OCI-LY7 (cell line): ENCODE data around the gene UBTF. TPM values are rescaled to one million over a fixed set of nuclear protein-coding genes. Genes with fewer than 3 reads are reported as not detected.
A peak's percentile ranks its signal among the peaks of the same experiment; 100 is the strongest.

Experiments used
- BruUV-seq: library from RNA; stranded (reverse); fragments of 400-500 nt; replicated peaks from 2 replicates; lab custom pipeline; 2021; lab: Mats Ljungman, UMichigan
- CTCF ChIA-PET: fragments of 300-600 bp; sonication (Branson Sonifier 250); formaldehyde crosslinking; loops from one replicate; lab custom pipeline; 2022; ENCODE audit warnings: antibody characterized with exemption; ENCODE audit not compliant: unreplicated experiment; lab: Charles Lee
- POLR2A ChIA-PET: fragments of 300-600 bp; sonication (Branson Sonifier 250); formaldehyde crosslinking; loops from one replicate; lab custom pipeline; 2022; ENCODE audit warnings: antibody characterized with exemption; lab: Charles Lee
- DNase-seq: peaks from one replicate; pipeline ENCODE4 v3.0.0-alpha.2; 2015; ENCODE audit warnings: low spot score
- H2AFZ ChIP-seq: fragments of 200-600 bp; sonication (generic), shearing (Covaris generic); 2 replicates; pipeline ENCODE4 v1.6.1; 2014; ENCODE audit warnings: mild to moderate bottlenecking, antibody characterized with exemption, low read length, moderate library complexity
- H3K27ac ChIP-seq: fragments of 200-600 bp; sonication (generic); 2 replicates; pipeline ENCODE4 v1.5.1; 2014; ENCODE audit warnings: mixed run types, low read depth, mild to moderate bottlenecking, moderate library complexity, low read length, inconsistent platforms; ENCODE audit not compliant: poor library complexity, severe bottlenecking
- H3K36me3 ChIP-seq: fragments of 200-600 bp; sonication (generic); 2 replicates; pipeline ENCODE4 v1.6.1; 2014; ENCODE audit warnings: mild to moderate bottlenecking, antibody characterized with exemption, low read length, moderate library complexity, mixed read lengths; ENCODE audit not compliant: insufficient read depth
- H3K4me1 ChIP-seq: fragments of 200-600 bp; sonication (generic); 2 replicates; pipeline ENCODE4 v1.5.1; 2014; ENCODE audit warnings: mild to moderate bottlenecking, low read length; ENCODE audit not compliant: insufficient read depth, poor library complexity, severe bottlenecking
- H3K4me2 ChIP-seq: fragments of 200-600 bp; sonication (generic); 2 replicates; pipeline ENCODE4 v1.6.1; 2014; ENCODE audit warnings: mild to moderate bottlenecking, low read length
- H3K4me3 ChIP-seq: fragments of 200-600 bp; sonication (generic); 2 replicates; pipeline ENCODE4 v1.5.1; 2014; ENCODE audit warnings: mild to moderate bottlenecking, low read depth, low read length; ENCODE audit not compliant: poor library complexity, severe bottlenecking
- H3K79me2 ChIP-seq: fragments of 200-600 bp; sonication (generic); 2 replicates; pipeline ENCODE4 v1.6.1; 2016; ENCODE audit warnings: low read depth, mild to moderate bottlenecking, low read length, moderate library complexity, mixed read lengths; ENCODE audit not compliant: insufficient read depth
- H3K9me2 ChIP-seq: fragments of 200-600 bp; sonication (generic); 2 replicates; pipeline ENCODE4 v1.6.1; 2016; ENCODE audit warnings: mild to moderate bottlenecking, low read length, mixed read lengths; ENCODE audit not compliant: insufficient read depth
- H3K9me3 ChIP-seq: fragments of 200-600 bp; sonication (generic); 2 replicates; pipeline ENCODE4 v1.6.1; 2014; ENCODE audit warnings: mild to moderate bottlenecking, mixed run types, low read length, mixed read lengths
- H4K20me1 ChIP-seq: fragments of 200-600 bp; sonication (generic); 2 replicates; pipeline ENCODE4 v1.6.1; 2014; ENCODE audit warnings: mild to moderate bottlenecking, antibody characterized with exemption, low read length, moderate library complexity, mixed read lengths; ENCODE audit not compliant: insufficient read depth
- EZH2phosphoT487 ChIP-seq: fragments of 200-600 bp; sonication (generic); IDR thresholded peaks from 2 replicates; pipeline ENCODE4 v1.6.1; 2018; ENCODE audit warnings: low read depth, borderline replicate concordance, mild to moderate bottlenecking, mixed run types, antibody characterized with exemption, low read length, moderate library complexity, mixed read lengths
- intact Hi-C: fragments of 100-400 bp; cut with micrococcal nuclease; formaldehyde crosslinking; loops from one replicate; pipeline ENCODE4 v1.10.0; 2022; ENCODE audit not compliant: unreplicated experiment
- total RNA-seq, 2 experiments: library from RNA; depleted of rRNA in 1 of 2; stranded (reverse); fragments of >200 nt in 1 of 2; shearing (Covaris generic) in 1 of 2; gene quantifications; 2 replicates each; pipeline ENCODE4 v1.2.3, GENCODE V29; 2014 to 2022
- TF ChIP-seq, protein P1 (sequence below): fragments of 200-600 bp; sonication (generic); conservative IDR thresholded peaks from 2 replicates; pipeline ENCODE4 v1.5.1; 2014; ENCODE audit warnings: mild to moderate bottlenecking, antibody characterized with exemption, low read length, moderate library complexity, mixed read lengths

Gene UBTF
- total RNA-seq, 2 experiments from 2014 or later, result 155 to 215 TPM

DNA sequence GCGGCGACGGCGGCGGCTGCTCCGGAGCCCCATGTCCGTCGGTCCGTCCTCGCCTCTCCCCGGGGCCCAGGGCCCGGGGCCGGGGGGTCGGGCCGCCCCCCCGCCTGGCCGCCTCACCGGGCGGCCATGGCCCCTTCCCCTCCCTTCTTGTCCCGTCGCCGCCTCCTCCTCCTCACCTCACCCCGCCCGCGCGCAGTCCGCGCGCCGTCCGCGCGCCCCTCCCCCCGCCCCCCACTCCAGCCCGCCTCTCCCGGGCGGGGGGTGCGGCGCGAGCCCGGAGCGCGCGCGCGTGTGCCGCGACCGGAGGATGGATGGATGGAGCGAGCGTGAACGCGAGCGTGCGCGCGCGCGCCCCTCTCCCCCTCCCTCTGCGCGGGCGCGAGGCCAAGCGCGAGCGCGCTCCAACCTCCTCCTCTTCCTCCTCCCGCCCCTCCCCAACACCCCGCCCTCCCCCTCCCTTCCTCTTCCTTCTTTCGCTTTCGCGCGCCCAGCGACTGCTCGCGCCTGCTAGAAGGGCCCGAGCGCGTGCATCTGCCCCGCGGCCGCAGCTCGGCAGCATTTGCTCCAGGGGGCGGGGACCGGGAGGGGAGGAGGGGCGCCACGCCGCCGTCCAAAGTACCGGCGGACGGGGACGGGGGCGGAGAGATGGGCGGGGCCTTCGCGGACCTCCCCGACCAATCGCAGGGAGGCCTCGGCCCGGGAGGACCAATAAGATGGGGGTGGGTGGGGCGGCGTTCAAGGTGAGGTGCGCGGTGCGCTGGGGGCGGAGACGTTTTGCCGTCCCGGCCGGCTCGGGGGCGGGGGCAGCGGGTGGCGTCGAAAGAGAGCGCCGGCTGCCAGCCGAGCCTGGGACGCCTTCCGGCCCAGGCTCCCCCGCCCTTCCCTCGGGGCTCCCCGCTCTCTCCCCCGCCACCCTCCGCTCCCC, 19.7 kb downstream of the UBTF start, which contains the start of gene ATXN7L3:
TSS of gene ATXN7L3 (minus strand) at position 332 of the 925 bp plus-strand sequence. CDS start 1,814 bp downstream, outside the sequence.
- Histone ChIP-seq H3K27ac (peak within 1 kb of the TSS; percentile 96), H3K36me3 (peaks cover 30% of the 10 kb centered on the region), H2AFZ (peak within 1 kb of the TSS; percentile 43; the same call in 1 of the 2 replicates), H3K79me2 (peaks cover 26% of the 10 kb centered on the region), H4K20me1 (no peaks in the 10 kb centered on the region), H3K4me2 (peak within 1 kb of the TSS; percentile 99), H3K4me3 (peak within 1 kb of the TSS; percentile 85), H3K9me2 (no peaks in the 10 kb centered on the region), H3K4me1 (peaks cover 52% of the 10 kb centered on the region), H3K9me3 (no peaks in the 10 kb centered on the region)
- ChIA-PET CTCF (interaction anchor here (0.7 kb wide), 1 partner anchor 11 kb away, joined by 3 read pairs; no protein-coding TSS in a partner anchor), POLR2A (interaction anchor here (0.6 to 0.7 kb wide), 5 partner anchors 17 to 276 kb away, joined by 3 to 4 read pairs (median 3); no protein-coding TSS in a partner anchor)
- DNase-seq, result peak; percentile 99
- intact Hi-C loops, result loop anchor here (1.0 kb wide), 3 partner anchors 20 to 145 kb away; partner anchors contain the start of gene GRN
- TF ChIP-seq, protein P1, sequence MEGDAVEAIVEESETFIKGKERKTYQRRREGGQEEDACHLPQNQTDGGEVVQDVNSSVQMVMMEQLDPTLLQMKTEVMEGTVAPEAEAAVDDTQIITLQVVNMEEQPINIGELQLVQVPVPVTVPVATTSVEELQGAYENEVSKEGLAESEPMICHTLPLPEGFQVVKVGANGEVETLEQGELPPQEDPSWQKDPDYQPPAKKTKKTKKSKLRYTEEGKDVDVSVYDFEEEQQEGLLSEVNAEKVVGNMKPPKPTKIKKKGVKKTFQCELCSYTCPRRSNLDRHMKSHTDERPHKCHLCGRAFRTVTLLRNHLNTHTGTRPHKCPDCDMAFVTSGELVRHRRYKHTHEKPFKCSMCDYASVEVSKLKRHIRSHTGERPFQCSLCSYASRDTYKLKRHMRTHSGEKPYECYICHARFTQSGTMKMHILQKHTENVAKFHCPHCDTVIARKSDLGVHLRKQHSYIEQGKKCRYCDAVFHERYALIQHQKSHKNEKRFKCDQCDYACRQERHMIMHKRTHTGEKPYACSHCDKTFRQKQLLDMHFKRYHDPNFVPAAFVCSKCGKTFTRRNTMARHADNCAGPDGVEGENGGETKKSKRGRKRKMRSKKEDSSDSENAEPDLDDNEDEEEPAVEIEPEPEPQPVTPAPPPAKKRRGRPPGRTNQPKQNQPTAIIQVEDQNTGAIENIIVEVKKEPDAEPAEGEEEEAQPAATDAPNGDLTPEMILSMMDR, result no peak
- TF ChIP-seq EZH2phosphoT487, result no peak
- BruUV-seq, result no TSS peak

DNA sequence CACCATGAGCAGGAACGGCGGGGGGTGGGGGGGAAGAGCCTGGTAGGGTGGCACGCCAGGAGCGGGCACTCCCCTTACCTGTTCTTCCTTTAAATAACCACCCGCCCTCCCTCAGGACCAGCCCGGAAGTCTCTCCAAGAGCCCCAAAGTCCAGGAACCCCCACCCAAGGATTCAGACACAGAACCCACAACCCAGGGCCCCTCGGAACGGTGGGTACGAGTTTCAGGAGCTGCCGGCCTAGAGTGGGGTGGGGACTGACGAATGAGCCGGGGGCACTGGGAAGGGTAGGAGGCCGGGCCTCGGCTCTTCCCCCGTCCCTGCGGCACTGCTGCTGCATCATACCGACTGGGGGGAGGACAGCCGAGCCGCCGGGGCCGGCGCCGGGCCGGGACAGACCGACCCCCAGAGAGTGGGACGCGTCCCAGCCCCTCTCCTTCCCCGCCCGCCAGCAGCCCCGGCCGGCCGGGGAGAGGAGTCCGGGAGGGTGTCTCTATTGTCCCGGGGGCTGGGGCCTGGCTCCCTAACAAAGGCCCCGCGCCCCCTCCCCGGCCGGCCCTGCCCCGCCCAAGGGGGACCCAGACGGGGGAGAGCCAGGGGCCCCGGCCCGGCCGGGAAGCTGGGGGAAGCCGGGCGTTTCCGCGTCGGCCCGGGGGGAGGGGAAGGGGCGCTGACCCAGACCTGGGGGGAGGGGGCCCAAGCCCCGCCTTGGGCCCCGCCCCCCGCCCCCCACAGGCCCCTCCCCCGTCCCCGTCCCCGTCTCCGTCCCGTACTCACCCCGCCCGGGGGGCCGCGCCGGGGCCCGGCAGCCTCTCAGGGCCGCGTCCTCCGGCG, 20.5 kb downstream of the UBTF start:
- peak overlapping the region; percentile 77 for H3K4me3 ChIP-seq
- CTCF ChIA-PET, result no interaction called here
- H3K4me2 ChIP-seq, result peak overlapping the region; percentile 97
- no peaks in the 10 kb centered on the region for H3K9me2 ChIP-seq
- peaks cover 39% of the 10 kb centered on the region for H3K36me3 ChIP-seq
- TF ChIP-seq, protein P1, result no peak
- no peak for TF ChIP-seq EZH2phosphoT487
- no peaks in the 10 kb centered on the region for H3K9me3 ChIP-seq
- no peak overlapping the region for H2AFZ ChIP-seq
- peaks cover 45% of the 10 kb centered on the region for H3K4me1 ChIP-seq
- POLR2A ChIA-PET, result interaction anchor here (0.6 to 1.7 kb wide), 4 partner anchors 13 to 1854 kb away, joined by 3 to 11 read pairs (median 4); partner anchors contain the start of gene TMUB2
- no peaks in the 10 kb centered on the region for H4K20me1 ChIP-seq
- peaks cover 26% of the 10 kb centered on the region for H3K79me2 ChIP-seq
- BruUV-seq, result no TSS peak
- peak overlapping the region; percentile 96 for H3K27ac ChIP-seq
- intact Hi-C loops, result no loop called here
- DNase-seq, result peak; percentile 77
